ENCODE data around the gene NCOR1. TPM values are rescaled to one million over a fixed set of nuclear protein-coding genes. Genes with fewer than 3 reads are reported as not detected.

NCOR1 gene
- total and polyA plus RNA-seq, 10 of the 15 experiments (the other 5 are each of a cell fraction or from before 2014, with no cell fraction given) = 34.5 to 135 (median 82.9) TPM

- TF ChIP-seq, protein P1, sequence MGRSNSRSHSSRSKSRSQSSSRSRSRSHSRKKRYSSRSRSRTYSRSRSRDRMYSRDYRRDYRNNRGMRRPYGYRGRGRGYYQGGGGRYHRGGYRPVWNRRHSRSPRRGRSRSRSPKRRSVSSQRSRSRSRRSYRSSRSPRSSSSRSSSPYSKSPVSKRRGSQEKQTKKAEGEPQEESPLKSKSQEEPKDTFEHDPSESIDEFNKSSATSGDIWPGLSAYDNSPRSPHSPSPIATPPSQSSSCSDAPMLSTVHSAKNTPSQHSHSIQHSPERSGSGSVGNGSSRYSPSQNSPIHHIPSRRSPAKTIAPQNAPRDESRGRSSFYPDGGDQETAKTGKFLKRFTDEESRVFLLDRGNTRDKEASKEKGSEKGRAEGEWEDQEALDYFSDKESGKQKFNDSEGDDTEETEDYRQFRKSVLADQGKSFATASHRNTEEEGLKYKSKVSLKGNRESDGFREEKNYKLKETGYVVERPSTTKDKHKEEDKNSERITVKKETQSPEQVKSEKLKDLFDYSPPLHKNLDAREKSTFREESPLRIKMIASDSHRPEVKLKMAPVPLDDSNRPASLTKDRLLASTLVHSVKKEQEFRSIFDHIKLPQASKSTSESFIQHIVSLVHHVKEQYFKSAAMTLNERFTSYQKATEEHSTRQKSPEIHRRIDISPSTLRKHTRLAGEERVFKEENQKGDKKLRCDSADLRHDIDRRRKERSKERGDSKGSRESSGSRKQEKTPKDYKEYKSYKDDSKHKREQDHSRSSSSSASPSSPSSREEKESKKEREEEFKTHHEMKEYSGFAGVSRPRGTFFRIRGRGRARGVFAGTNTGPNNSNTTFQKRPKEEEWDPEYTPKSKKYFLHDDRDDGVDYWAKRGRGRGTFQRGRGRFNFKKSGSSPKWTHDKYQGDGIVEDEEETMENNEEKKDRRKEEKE (IDR thresholded peaks at IDR 0.05) = no peak
- TF ChIP-seq TARDBP (IDR thresholded peaks at IDR 0.05; ENCODE audit: borderline replicate concordance) (no peak), TAF1 (IDR thresholded peaks at IDR 0.05; ENCODE audit: borderline replicate concordance, low read depth, low read length) (peak; percentile 97), MEF2B (IDR thresholded peaks at IDR 0.05; ENCODE audit: partially characterized antibody, poor library complexity, severe bottlenecking) (no peak), ZNF207 (IDR thresholded peaks at IDR 0.05; ENCODE audit: borderline replicate concordance) (no peak), MYB (IDR thresholded peaks at IDR 0.05; ENCODE audit: borderline replicate concordance, low read depth, low read length) (no peak), GATAD2B (conservative IDR thresholded peaks at IDR 0.05; ENCODE audit: low read depth) (peak; percentile 86; the same call in 1 of the 2 replicates)
These were observed at the start of gene NCOR1 (continued) for GRCh38 chr17:16215273-16215964.

DNA sequence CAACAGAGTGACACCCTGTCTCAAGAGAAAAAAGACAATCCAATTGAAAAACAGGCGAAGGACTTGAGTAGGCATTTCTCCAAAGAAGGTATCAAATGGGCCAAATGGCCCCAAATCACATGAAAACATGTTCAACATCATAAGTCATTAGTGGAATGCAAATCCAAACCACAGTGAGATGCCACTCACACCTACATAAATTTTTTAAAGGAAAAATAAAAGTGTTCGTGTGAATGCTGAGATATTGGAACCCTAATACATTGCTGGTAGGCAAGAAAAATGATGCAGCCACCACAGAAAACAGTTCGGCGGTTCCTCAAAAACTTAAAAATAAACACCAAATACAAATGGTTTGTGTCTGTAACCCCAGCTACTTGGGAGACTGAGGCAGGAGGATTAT, 46.9 kb upstream of the NCOR1 start:
- ATAC-seq (no peak), DNase-seq (ENCODE audit: low read depth, low spot score) (no peak), FAIRE-seq (no peak)
- POLR2A ChIA-PET = no interaction called here
- H2AFZ ChIP-seq (ENCODE audit: control insufficient read depth, low read depth, low read length) = no peak overlapping the region
- H3K9ac ChIP-seq (ENCODE audit: control insufficient read depth, insufficient read depth, low read length) = no peak overlapping the region
- BruUV-seq (replicated peaks) = no TSS peak
- H3K9me3 ChIP-seq (replicated peaks; ENCODE audit: control insufficient read depth, insufficient read depth, low read length) = peaks cover 8% of the 10 kb centered on the region; the same call in 2 of the 3 replicates
- H3K4me2 ChIP-seq (ENCODE audit: control insufficient read depth, insufficient read depth) = no peak overlapping the region
- no peaks in the 10 kb centered on the region for H3K27me3 ChIP-seq (replicated peaks in 1 of 2; ENCODE audit: control insufficient read depth in 2 of 2, insufficient read depth in 2 of 2, low read length in 1 of 2)
- H3K27ac ChIP-seq (ENCODE audit: control insufficient read depth, insufficient read depth) = no peak overlapping the region
- CTCF ChIA-PET = interaction anchor here (1.7 kb wide), 1 partner anchor 11 kb away, joined by 5 read pairs; no protein-coding TSS in a partner anchor
- SMC1A ChIA-PET (ENCODE audit: uncharacterized antibody, unreplicated experiment) = interaction anchor here (0.6 to 0.9 kb wide), 3 partner anchors 15 to 25 kb away, joined by 3 read pairs; no protein-coding TSS in a partner anchor
- TF ChIP-seq SP1 (IDR thresholded peaks at IDR 0.05; ENCODE audit: low read depth, low read length) = no peak
- TF ChIP-seq, protein P2, sequence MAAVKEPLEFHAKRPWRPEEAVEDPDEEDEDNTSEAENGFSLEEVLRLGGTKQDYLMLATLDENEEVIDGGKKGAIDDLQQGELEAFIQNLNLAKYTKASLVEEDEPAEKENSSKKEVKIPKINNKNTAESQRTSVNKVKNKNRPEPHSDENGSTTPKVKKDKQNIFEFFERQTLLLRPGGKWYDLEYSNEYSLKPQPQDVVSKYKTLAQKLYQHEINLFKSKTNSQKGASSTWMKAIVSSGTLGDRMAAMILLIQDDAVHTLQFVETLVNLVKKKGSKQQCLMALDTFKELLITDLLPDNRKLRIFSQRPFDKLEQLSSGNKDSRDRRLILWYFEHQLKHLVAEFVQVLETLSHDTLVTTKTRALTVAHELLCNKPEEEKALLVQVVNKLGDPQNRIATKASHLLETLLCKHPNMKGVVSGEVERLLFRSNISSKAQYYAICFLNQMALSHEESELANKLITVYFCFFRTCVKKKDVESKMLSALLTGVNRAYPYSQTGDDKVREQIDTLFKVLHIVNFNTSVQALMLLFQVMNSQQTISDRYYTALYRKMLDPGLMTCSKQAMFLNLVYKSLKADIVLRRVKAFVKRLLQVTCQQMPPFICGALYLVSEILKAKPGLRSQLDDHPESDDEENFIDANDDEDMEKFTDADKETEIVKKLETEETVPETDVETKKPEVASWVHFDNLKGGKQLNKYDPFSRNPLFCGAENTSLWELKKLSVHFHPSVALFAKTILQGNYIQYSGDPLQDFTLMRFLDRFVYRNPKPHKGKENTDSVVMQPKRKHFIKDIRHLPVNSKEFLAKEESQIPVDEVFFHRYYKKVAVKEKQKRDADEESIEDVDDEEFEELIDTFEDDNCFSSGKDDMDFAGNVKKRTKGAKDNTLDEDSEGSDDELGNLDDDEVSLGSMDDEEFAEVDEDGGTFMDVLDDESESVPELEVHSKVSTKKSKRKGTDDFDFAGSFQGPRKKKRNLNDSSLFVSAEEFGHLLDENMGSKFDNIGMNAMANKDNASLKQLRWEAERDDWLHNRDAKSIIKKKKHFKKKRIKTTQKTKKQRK (IDR thresholded peaks at IDR 0.05; ENCODE audit: low read depth, low read length) = no peak
- TF ChIP-seq MTA2 (IDR thresholded peaks at IDR 0.05; ENCODE audit: low read depth) = no peak
- H3K4me3 ChIP-seq = no peak overlapping the region
- no peaks in the 10 kb centered on the region for H3K4me1 ChIP-seq (ENCODE audit: control insufficient read depth, insufficient read depth, low read length)
- intact Hi-C loops (cut with micrococcal nuclease; ENCODE audit: unreplicated experiment) (no loop called here), in situ Hi-C loops (cut with MboI) (loop anchor here (10.0 kb wide), 1 partner anchor 63 kb away; no protein-coding TSS in a partner anchor)
- RAD21 ChIA-PET (ENCODE audit: unreplicated experiment) = no interaction called here
- H4K20me1 ChIP-seq (ENCODE audit: control insufficient read depth, insufficient read depth) = no peaks in the 10 kb centered on the region
- no peaks in the 10 kb centered on the region for H3K79me2 ChIP-seq (ENCODE audit: control insufficient read depth, insufficient read depth, low read length)
- H3K36me3 ChIP-seq (ENCODE audit: control insufficient read depth in 2 of 2, insufficient read depth in 2 of 2, low read length in 1 of 2) = peaks cover 0 to 3% of the 10 kb centered on the region in 2 experiments; a peak in 1 of 4 replicates
- 97% methylated on average over 4 of the region's 4 CpGs for WGBS (ENCODE audit: insufficient coverage, insufficient replicate concordance, low lambda C conversion rate, missing lambda C conversion rate)

All from GM12878 (cell line).